CD4-positive, alpha-beta T cell treated with Interferon alpha-2 for 1 hour (primary cell): ENCODE data around the gene BBLN.
A peak's percentile ranks its signal among the peaks of the same experiment; 100 is the strongest.
"Not testable (repeated sequence)": the region's sequence is repeated elsewhere in the genome, so short reads cannot be mapped to it uniquely, and the experiment has no call there.

Experiments
- DNase-seq, 2 donors: peaks; one replicate each; pipeline ENCODE4 v3.0.0-alpha.2; 2020 to 2022

Gene BBLN

DNA sequence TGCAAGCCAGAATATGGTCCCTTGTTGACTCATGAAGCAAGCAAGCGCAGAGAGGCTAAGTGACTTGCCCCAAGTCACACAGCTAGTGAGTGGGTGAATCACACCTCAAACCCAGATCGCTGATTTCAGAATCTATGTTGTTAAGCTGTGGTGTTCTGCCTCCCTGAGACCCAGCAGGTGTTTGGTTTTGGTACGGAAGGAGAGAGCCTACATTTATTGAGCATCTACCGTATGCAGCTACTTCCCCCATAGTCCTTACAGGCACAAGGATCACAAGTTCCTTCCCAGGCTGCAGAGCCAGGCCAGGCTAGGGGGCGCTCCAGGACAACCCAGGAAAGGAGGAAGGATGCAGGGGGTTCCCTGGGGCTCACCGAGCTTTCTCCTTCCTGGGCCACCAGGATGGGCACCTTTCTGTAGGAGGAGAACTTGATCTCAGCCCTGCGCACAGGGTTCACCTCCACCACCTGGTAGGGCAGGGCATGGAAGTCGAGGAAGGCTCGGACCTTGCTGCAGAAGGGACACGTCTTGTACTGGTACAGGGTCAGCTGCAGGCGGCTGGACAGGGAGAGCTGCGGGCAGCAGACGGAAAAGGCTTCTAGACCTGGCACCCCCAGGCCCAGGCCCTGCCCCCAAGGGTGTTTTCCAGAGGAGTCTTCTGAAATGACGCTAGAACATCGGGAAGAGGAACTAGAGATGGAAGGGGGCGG lies 35.0 kb upstream of the BBLN start:
- DNase-seq: peak; percentile 25 to 57

DNA sequence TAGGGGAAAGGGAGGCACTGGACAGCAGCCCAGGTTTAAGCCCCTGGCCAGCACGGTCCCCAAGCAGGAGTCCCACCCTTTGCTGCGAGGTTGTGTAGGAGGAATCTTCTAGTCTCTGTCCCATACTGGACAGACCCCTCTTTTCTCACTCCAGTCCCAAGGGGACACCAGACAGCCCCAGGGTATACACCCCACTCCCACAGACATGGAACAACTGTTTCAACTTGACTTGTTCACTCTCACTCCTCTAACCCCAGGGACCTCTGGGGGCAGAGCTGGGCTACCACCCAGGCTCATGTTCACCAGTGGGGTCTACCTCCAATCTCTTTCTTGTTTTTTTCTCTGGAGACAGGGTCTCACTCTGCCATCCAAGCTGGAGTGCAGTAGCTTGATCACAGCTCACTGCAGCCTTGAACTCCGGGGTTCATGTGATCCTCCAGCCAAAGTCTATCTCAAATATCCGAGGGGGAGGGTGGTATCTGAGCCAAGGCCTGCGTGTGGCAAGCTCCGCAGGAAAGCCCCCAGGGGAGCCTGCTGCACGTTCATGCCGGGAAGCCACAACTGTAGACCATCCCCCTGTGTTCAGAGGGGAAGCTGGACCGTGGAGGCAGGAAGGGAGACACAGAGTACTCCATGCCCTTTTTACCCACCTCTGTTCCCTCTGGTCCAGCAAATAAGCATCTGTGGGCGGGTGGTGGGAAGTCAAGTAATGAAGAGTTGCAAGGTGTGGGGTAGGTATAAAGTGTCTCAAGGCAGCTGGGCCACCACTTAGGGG lies 34.3 kb upstream of the BBLN start:
- no peak for DNase-seq

DNA sequence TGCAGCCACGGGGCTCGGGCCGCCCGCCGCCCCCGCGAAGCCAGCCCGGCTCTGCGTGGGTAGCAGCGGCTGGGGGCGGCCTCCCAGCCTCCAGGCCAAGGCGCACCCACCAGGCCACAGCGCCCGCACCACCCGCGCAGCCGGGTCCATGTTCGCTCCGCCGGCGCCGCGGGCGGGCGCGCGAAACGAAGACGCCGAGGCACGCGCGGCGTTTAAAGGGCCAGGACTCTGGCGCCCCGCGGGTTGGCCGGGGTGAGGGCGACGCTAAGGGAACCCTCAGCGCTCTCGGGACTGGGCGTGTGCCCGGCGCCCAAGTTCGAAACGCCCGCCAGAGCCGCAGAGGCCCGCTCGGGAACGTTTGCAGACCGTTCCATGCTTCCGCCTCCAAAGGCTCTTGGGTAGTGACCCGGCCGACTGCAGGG lies 32.5 kb upstream of the BBLN start, which contains the start of gene PTGES2:
PTGES2 (minus strand) TSS at position 162 of the 422 bp plus-strand sequence; CDS start at position 150, 12 bp downstream.
- peak; percentile 79 to 89 for DNase-seq

DNA sequence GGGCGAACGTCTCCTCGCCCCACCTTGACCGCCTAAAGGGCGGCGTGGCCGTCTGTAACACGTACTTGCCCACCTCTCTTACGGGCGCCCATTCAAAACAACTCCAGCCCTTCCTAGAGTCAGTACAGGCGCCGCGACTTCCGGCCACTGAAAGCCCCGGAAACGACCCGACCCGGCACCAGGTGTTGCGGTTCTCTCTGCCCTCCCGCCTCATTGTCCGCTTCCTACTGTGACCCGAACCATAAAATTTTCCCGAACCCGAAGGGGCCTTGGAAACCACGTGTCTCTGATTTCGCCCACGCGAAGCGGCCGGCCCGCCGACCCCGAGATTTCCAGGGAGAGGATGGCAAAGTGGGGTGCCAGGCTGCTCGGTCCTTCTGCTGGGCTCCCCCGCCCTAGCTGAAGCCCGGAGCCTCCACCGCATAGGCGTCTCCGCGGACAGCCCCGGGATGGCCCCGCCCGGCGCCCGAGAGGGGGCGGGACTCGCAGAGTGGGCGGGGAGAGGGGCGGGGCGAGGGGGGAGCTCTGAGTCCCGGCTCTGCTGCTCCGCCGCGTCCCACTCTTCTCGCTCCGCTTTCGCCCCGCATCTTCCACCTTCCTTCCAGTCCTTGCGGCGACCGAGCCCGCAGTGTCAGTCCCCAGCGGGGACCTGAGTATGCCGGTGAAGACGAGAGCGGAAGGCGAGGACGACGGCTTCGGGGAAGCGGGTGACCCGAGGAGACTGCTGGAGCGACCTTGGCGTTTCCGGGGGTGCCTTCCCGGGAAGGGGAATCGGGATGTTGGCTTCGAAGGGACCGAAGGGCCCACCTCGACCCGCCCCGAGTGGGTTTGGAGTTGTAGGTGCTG lies 31.9 kb upstream of the BBLN start:
- peak; percentile 85 to 92 for DNase-seq

DNA sequence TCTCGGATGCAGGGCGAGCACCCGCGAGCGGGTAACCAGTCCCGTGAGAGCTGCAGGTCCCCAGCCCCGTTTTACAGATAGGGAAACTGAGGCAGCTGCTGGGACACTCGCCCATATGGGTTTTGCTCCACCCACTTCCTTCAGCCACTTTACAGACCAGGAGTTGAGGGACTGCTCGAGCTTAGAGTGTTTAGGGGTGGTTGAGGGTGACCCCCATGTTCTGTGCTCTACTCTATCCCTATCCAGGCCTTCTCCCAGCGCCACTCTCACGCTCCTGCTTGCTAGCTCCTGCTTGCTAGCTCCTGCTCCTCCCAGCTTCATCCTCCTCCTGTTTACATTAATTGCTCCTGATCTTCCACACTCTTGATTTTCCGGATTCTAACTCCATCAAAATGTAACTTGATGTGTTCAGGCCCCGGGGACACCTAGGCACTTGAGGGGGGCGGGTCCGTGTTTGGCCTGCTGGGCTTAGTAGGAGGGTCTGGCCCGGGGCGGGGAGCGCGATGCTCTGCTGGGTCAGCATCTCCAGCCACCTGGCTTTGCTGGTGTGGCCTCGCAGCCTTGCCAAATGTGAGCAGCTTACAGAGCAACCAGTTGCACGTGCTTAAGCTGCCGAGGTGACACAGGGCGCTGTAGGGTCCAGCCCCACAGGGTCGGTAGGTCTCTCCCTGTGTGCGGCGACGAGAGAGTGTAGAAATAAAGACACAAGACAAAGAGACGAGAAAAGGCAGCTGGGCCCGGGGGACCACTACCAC lies 31.1 kb upstream of the BBLN start:
- DNase-seq: no peak

DNA sequence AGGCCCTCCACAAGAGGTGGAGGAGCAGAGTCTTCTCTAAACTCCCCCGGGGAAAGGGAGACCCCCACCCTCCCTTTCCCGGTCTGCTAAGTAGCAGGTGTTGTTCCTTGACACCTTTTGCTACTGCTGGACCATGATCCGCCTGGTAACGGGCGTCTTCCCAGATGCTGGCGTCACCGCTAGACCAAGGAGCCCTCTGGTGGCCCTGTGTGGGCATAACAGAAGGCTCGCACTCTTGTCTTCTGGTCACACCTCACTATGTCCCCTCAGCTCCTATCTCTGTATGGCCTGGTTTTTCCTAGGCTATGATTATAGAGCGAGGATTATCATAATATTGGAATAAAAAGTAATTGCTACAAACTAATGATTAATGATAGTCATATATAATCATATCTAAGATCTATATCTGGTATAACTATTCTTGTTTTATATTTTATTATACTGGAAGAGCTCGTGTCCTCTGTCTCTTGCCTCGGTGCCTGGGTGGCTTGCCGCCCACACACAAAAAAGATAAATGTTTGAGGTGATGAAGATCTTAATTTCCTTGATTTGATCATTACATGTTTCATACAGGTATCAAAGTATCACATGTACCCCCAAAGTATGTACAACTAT lies 30.0 kb upstream of the BBLN start:
- DNase-seq: peak; percentile 51 to 69

DNA sequence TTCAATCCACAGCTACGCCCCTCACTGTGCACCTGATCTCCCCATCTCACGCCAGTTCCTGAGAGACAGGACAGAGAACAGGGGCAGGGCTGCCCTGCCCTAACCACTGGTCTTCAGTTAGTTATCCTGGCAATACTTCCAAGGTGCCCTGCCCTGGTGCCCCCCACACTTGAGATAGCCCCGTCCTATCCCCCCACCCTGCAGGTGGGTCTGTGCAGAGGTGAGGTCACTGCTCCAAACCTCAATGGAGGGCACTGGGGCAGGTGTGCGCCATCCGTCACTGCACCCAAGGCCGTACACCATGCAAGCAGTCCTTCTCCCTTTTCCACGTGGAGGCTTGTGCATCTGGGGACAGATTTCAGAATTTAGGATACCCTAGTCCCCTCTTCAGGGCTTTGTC lies 29.4 kb upstream of the BBLN start:
- DNase-seq: not testable (repeated sequence)

DNA sequence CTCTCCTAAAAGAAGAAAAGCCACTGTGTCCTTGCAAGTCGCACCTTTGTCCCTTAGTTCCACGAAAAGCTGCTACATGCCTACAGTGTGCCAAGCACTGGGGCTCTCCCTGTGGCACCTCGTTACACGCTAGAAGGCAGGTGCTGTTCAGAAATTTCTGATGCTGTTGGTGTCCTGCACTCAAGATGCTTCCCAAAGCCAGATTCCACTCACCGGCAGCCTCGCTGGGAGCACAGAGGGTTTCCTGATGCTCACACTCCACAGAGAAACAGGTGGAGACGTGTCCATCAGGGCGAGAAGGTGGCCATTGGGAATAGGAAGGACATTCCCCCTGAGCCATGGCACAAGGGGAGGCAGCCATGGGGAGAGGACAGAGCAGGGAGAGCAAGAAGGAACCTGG lies 28.7 kb upstream of the BBLN start:
- DNase-seq: not testable (repeated sequence)

DNA sequence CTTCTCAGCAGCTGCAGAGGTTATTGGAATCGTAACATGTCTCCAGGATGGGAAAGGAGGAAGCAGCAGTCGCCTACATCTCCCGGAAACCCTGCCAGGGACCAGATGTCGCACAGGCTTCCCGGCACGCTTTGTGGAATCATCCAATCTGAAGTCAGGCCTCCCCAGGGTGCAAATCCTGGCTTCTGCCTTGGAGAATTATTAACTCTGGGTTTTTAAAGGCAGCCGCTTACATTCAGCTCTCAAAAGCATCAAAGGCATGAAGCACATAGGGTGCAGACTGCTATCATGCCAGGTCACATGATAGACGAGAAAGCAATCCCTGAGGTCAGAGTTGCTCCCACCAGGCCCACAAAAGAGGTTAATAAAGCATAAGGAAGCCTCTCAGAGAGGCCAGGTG lies 27.9 kb upstream of the BBLN start:
- DNase-seq: not testable (repeated sequence)

DNA sequence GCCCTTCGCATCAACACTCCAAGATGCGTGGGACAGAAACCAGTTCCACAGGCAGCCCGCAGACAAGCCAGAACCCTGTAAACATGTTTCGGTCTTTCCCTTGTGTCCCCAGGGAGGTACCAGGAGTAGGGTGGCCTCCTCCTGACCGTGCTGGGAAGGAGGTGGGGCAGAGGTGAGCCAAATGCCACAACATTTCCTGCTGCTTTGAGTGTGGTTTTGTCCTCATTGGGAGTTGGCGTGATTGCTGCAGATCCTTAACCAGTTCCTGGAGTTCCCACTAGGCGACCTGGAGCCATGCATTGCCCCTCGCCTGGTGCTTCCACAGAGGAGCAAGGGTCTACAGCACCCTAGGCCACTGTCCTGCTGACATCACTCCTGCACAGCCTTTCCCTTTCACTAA lies 24.5 kb upstream of the BBLN start:
- not testable (repeated sequence) for DNase-seq

DNA sequence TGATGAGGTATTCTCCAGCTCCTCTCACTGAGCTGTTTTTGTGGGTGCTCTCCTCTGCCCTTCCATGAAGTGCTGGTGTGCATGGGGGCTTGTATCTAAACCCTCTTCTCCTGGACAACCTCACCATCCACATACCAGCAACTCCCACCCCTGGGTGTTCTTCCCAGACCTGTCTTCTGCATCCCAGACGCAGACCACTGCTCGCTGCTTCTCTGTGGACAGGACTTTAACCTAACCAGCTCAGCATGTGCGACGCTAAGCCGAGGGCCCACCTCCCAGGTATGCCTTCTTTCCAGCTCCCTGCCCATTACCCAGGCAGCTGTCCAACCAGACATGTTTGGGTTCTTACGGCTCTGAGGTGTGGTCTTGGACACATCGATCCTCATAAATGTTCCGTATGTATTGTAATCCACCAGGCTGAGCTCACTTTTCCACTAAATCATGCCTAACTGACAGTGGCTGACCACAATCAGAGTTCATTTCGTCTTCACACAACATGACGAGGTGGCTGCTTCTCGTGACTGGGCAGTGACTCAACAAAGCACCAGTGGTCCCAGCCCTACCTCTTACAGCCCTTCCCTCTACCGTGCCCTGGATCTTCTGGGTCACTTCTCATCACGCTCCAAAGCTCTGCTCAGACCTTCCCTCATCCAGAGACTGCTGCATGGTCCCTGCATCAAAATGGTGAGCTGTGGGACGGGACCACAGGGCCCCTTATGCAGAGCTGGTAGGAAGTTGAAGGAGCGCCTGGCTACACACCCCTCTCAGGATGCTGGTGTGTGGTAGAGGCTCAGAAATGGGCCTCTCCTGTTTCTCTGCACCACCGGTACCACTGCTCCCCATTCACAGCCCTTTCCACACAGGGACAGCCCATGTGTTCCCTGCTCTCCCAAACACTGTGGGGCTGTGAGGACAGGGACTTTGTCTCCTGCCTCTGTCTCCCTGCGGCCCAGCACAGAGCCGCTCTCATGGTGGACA lies 23.0 kb upstream of the BBLN start:
- no peak for DNase-seq

DNA sequence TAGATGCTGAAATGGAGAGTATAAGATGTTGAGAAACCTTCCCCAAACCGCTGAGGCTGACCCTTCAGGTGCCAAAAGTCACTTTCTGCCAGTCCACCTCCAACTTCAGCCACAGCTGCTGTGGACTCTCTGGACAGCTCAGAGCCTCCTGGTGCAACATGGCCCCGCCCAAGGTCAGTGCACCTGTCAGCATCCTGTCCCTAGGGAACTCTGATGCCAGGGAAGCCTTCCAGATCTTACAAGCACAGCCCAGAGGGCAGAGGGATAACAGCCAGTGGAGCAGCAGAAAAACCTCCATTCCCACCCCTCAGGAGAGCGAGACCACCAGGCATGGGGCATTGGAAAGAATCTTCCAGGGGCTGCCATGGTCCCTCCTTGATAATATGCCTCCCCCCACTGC lies 22.1 kb upstream of the BBLN start:
- DNase-seq: no peak

DNA sequence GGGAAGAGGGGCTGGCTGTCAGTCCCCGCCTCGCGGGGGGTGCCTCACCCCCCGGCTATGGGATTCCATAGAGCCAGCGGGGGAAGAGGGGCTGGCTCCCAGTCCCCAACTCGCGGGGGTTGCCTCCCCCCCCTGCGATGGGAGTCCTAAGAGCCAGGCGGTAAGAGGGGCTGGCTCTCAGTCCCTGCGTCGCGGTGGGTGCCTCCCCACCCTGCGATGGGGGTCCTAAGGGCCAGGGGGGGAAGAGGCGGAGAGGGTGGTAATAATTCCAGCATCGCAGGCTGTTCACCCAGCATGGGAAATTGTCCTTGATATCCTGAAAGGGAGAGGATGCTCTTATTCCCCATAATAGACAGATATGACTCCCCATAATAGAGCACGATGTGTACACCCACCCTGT lies 20.4 kb upstream of the BBLN start:
- no peak for DNase-seq

DNA sequence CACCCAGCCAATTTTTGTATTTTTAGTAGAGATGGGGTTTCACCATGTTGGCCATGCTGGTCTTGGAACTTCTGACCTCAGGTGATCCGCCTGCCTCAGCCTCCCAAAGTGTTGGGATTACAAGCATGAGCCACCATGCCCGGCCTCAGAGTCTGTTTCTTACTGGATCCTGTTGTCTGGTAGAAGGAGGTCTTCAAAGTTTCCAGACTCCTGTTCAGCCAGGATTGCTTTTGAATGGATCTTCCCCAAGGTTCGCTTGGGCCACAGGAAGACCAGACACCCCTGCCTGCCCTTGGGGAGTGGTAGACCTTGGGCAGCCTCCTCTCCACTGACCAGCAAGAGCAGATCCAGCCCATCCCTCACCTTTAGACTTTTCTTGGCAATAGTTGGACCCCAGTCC lies 18.5 kb upstream of the BBLN start:
- DNase-seq: no peak

DNA sequence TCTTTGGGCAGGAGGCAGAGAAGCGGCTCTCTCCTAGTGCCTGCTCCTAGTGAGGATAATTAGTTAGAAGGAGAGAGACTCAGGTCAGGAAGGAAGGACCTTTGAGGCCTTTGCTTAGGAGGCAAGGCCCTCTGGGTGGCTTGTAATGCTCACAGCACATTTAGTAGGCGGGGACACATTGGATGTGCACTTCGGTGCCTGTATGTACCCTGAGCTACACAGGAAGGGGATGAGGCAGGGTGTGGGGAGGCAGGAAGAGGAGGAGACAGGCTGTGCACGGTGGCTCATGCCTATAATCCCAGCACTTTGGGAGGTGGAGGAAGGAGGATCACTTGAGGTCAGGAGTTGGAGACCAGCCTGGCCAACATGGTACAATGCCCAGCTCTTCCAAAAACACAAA lies 18.0 kb upstream of the BBLN start:
- DNase-seq: no peak

DNA sequence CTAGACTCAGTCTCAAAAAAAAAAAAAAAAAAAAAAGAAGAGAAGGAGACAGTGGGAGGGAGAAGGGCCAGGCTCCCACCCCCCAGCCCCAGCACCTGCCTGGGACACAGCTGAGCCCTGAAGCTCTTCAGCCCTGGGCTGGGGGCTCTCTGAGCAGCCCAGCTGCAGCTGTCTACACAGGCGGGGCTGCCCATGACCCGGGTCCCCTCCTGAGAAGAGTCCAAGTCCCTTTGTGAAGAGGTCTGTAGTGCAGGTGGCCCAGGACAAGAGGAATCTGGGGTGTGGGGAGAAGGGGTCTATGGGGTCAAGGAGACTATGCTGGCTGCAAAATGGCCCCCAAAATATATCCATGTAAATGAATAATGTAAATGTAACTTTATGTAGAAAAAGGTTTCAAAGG lies 17.5 kb upstream of the BBLN start:
- no peak for DNase-seq

DNA sequence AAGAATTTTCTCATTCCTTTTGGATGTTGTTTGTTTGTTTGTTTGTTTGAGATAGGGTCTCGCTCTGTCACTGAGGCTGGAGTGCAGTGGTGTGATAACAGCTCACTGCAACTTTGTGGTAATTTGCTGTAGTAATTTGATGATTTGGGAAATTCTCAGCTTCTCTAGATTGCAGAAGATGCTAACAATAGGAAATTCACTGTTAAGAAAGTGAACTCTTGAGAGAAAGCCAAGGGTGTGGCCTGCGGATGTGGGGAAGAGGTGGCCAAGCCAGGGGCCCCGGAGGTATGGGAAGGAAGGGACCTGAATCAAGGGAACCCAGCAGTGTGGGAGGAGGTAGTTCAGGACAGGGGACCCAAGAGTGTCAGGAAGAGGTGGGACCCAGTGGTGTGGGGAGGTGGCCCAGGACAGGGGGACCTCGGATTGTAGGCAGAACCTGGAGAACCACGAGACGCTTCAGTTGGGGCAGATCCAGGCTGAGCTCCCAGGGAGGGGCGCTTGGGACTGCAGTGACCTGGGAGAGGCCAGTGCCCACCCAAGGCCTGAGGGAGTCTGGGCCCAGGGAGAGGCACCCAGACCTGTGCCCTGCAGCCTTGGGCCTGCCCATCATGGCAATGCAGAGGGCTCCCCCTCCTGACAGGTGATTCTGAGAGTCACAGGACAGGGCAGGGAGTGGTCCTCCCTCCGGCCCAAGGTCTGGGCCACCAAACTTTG lies 16.4 kb upstream of the BBLN start:
- DNase-seq: no peak

DNA sequence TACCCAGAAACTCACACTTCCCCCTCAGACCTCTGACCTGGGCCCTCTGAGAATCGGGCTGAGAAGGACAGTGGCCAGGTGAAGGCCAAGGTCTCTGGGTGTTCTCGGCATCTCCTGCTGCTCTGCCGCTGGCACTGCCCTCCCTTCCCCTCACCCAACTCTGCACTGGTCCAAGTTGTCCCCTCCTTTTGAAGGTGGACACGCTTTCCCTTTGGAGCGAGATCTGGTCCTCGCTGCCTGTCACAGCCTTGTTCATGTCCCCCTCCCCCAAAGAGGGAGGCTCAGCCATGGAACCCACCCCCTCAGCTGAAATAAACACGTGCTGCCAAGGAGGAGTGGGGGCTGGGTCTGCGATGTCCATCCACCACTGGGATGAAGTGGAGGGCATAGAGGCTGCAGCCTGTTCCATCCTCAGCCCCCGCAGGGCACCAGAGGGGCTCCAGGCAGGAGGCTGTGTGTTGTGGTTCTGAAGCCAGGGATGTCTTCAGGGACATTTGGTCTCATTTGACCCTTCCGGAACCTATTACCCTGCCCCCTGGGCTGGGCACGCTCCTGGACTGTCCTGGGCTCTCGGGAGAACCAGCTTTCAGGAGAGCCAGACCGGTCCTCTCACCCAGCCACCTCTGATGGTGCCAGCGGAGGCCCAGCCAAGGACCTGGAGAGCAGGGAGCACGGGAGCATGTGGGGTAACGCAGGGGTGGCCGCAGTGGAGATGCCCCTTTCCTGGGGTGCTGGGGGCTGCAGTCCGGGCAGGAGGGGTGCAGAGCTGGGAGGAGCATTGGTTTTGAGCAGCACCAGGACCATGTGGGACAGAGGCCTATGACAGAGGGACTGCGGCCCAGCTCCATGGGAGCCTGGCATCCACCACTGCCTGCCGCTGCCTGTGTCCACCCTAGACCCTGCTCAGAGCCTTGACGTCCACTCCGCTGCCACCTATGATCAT lies 15.6 kb upstream of the BBLN start:
- no peak for DNase-seq

DNA sequence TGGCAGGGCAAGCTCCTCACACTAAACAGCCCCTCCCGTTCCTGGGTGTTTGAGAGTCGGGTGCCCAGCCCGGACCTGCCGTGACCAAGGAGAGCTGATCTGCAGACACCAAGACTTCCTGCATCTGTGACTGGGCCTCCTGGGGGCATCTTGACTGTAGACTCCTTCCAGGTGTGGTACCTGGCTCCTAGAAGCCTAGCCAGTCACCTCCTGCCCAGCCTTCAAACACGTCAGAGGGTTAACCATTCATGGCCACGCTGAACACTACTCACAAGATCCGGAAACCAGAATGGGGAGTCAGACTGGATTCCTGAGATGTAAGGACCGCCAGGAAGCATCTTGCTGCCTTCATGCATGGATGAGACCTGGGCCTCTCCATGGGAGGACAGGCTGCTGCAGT lies 14.5 kb upstream of the BBLN start:
- DNase-seq: no peak
